22Rv1 (cell line): Measurements from ENCODE around the gene CCDC102B.
"Not testable (repeated sequence)": the region's sequence is repeated elsewhere in the genome, so short reads cannot be mapped to it uniquely, and the experiment has no call there.

Experiments
- ZFX ChIP-seq: fragments of 450-650 bp; IDR thresholded peaks from 2 replicates; pipeline ENCODE4 v1.6.1; 2017; ENCODE audit warnings: antibody characterized with exemption, borderline replicate concordance
- TF ChIP-seq, protein P1 (sequence below): fragments of 450-650 bp; IDR thresholded peaks from 2 replicates; pipeline ENCODE4 v1.5.1; 2017; ENCODE audit warnings: mild to moderate bottlenecking

DNA sequence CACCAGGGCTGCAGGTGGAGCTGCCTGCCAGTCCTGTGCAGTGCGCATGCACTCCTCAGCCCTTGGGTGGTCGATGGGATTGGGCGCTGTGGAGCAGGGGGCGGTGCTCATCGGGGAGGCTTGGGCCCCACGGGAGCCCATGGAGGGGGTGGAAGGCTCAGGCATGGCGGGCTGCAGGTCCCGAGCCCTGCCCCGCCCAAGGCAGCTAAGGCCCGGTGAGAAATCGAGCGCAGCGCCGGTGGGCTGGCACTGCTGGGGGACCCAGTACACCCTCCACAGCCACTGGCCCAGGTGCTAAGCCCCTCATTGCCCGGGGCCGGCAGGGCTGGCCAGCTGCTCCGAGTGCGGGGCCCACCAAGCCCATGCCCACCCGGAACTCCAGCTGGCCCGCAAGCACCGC, 82.1 kb downstream of the CCDC102B start:
- TF ChIP-seq, protein P1, sequence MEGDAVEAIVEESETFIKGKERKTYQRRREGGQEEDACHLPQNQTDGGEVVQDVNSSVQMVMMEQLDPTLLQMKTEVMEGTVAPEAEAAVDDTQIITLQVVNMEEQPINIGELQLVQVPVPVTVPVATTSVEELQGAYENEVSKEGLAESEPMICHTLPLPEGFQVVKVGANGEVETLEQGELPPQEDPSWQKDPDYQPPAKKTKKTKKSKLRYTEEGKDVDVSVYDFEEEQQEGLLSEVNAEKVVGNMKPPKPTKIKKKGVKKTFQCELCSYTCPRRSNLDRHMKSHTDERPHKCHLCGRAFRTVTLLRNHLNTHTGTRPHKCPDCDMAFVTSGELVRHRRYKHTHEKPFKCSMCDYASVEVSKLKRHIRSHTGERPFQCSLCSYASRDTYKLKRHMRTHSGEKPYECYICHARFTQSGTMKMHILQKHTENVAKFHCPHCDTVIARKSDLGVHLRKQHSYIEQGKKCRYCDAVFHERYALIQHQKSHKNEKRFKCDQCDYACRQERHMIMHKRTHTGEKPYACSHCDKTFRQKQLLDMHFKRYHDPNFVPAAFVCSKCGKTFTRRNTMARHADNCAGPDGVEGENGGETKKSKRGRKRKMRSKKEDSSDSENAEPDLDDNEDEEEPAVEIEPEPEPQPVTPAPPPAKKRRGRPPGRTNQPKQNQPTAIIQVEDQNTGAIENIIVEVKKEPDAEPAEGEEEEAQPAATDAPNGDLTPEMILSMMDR: not testable (repeated sequence)
- TF ChIP-seq ZFX: not testable (repeated sequence)
